Ovary (tissue), 3 donors: Measurements from ENCODE around the gene ITGB7.

ENCODE experiments used
- EP300 ChIP-seq: sonication (generic); formaldehyde crosslinking; IDR thresholded peaks from one replicate; pipeline ENCODE4 v1.6.1; 2017; ENCODE audit warnings: antibody characterized with exemption
- POLR2A ChIP-seq: fragments of 450-650 bp; IDR thresholded peaks from one replicate; pipeline ENCODE4 v1.6.1; 2017; ENCODE audit warnings: antibody characterized with exemption, mild to moderate bottlenecking, moderate library complexity
- TF ChIP-seq, protein P1 (sequence below), 3 donors: fragments of 450-650 bp in 2 of 3; fragments of 200-600 bp in 1 of 3; IDR thresholded peaks; one replicate each; pipeline versions ENCODE4 v1.5.1 to v1.8.0; 2016 to 2022; ENCODE audit warnings: antibody characterized with exemption in 3 of 3, mild to moderate bottlenecking in 1 of 3
- donor health status: DM: no; HTN: no; CAD: no.

- TF ChIP-seq, protein P1, sequence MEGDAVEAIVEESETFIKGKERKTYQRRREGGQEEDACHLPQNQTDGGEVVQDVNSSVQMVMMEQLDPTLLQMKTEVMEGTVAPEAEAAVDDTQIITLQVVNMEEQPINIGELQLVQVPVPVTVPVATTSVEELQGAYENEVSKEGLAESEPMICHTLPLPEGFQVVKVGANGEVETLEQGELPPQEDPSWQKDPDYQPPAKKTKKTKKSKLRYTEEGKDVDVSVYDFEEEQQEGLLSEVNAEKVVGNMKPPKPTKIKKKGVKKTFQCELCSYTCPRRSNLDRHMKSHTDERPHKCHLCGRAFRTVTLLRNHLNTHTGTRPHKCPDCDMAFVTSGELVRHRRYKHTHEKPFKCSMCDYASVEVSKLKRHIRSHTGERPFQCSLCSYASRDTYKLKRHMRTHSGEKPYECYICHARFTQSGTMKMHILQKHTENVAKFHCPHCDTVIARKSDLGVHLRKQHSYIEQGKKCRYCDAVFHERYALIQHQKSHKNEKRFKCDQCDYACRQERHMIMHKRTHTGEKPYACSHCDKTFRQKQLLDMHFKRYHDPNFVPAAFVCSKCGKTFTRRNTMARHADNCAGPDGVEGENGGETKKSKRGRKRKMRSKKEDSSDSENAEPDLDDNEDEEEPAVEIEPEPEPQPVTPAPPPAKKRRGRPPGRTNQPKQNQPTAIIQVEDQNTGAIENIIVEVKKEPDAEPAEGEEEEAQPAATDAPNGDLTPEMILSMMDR (IDR thresholded peaks at IDR 0.05), result no peak
- TF ChIP-seq POLR2A, result no peak
- TF ChIP-seq EP300, result no peak
These were observed 12.4 kb upstream of the ITGB7 start for GRCh38 chr12:53219292-53219955.
